ENCODE results near the gene GALNT18.

The GALNT18 gene

GRCh38 chr11:11400121-11400520, 221.7 kb downstream of the GALNT18 start:
- no peak for DNase-seq

- DNase-seq = no peak
These were observed 224.0 kb downstream of the GALNT18 start for GRCh38 chr11:11397781-11398180.

GRCh38 chr11:11397036-11397415, 224.8 kb downstream of the GALNT18 start:
- no peak for DNase-seq

GRCh38 chr11:11396301-11397035, 225.3 kb downstream of the GALNT18 start:
- DNase-seq = no peak

- DNase-seq = no peak
These were observed 226.7 kb downstream of the GALNT18 start for GRCh38 chr11:11395126-11395525.

- DNase-seq = no peak
These were observed 227.6 kb downstream of the GALNT18 start for GRCh38 chr11:11394241-11394640.

- DNase-seq = no peak
These were observed 229.9 kb downstream of the GALNT18 start for GRCh38 chr11:11391796-11392463.

GRCh38 chr11:11391169-11391568, 230.6 kb downstream of the GALNT18 start:
- no peak for DNase-seq

- DNase-seq = no peak
These were observed 231.6 kb downstream of the GALNT18 start for GRCh38 chr11:11390068-11390771.

GRCh38 chr11:11389238-11389637, 232.6 kb downstream of the GALNT18 start:
- DNase-seq = peak; percentile 31

- no peak for DNase-seq
These were observed 234.0 kb downstream of the GALNT18 start for GRCh38 chr11:11387622-11388305.

- DNase-seq = no peak
These were observed 234.6 kb downstream of the GALNT18 start for GRCh38 chr11:11387207-11387606.

GRCh38 chr11:11384829-11385228, 237.0 kb downstream of the GALNT18 start:
- no peak for DNase-seq

GRCh38 chr11:11383995-11384394, 237.8 kb downstream of the GALNT18 start:
- DNase-seq = no peak

GRCh38 chr11:11382858-11383532, 238.8 kb downstream of the GALNT18 start:
- DNase-seq = peak; percentile 65

GRCh38 chr11:11381471-11382105, 240.2 kb downstream of the GALNT18 start:
- DNase-seq = no peak

GRCh38 chr11:11380883-11381282, 240.9 kb downstream of the GALNT18 start:
- DNase-seq = no peak

- no peak for DNase-seq
These were observed 241.5 kb downstream of the GALNT18 start for GRCh38 chr11:11380340-11380739.

GRCh38 chr11:11379661-11380060, 242.1 kb downstream of the GALNT18 start:
- DNase-seq = no peak

GRCh38 chr11:11378184-11378940, 243.4 kb downstream of the GALNT18 start:
- no peak for DNase-seq

GRCh38 chr11:11374358-11375148, 247.3 kb downstream of the GALNT18 start:
- DNase-seq = no peak
